HG02884 (cell line): ENCODE data around the gene MAD1L1.

Source experiments
- ATAC-seq: cut with Tn5 transposase; IDR thresholded peaks from one replicate; pipeline ENCODE4 v1.9.1; 2021; ENCODE audit warnings: mild to moderate bottlenecking, moderate library complexity; ENCODE audit not compliant: unreplicated experiment

MAD1L1 gene

DNA sequence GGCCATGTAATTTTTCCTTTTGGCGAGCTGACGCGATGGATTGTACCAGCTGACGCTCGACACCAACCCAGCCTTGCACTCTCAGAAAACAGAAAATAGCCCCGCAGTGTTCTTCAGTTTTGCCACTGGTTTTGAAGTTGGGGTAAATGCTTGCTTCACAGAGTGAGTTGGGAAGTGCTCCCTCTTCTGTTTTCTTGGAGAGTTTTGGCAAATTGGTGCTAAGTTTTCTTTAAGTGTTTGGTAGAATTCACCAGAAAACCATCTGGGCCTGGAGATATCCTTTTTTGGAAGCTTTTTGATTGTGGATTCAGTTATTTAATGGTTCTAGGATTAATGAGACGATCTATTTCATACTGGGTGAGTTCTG lies 309.9 kb downstream of the MAD1L1 start:
- ATAC-seq: no peak

- no peak for ATAC-seq
Measured at GRCh38 chr7:1922071-1922869, 310.5 kb downstream of the MAD1L1 start.

DNA sequence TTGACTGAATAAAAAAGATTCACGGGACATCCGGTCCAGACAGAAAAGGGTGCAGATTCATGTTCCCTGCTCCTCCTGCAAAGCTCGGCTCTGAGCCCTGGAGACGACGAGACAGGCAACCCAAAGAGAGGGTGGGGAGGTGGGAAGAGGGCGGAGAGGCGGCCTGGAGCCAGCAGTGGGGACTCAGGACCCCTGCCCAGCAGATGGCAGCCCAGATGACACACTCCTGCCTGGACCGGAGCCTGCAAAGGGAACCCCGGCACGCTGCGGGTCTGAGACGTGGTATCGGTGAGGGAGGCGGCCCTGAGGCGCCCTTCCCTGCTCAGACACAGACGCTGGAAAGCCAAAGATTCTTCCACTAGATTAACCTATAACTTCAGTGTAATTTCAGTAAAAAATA lies 311.9 kb downstream of the MAD1L1 start:
- ATAC-seq: no peak

GRCh38 chr7:1920266-1920681 lies 312.5 kb downstream of the MAD1L1 start:
- peak; percentile 49 for ATAC-seq

DNA sequence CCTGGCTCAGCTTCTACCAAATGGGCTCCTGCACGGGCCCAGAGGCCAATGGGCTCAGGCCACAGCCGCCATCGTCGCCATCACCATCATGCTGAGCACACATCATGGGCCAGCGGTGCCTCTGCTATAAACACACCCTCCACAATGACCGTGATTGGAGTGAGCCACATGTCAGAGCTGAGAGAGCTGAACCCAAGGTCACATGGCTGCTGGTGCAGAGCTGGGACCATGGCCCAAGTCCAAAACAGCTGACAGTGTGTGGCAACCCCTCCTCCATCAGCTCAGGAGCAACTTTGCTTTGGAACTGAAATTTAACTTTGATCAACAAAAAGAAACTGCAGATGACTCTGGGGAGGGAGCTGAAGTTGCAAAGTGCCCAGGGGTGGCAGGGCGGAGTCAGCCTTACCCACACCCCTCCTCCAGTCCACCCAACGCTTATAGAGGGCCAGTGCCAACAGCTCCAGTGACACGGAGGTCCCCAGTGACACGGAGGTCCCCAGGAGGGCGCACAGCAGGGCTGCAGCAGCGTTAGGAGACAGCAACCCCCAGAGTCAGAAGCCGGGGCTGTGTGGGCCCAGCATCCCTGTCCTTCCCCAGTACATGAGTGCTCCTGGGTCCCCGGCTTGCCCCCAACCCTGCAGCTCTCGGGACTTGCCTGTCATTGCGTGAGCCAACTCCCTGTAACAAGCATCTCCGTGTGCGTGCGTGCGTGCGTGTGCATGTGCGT lies 313.0 kb downstream of the MAD1L1 start:
- no peak for ATAC-seq

DNA sequence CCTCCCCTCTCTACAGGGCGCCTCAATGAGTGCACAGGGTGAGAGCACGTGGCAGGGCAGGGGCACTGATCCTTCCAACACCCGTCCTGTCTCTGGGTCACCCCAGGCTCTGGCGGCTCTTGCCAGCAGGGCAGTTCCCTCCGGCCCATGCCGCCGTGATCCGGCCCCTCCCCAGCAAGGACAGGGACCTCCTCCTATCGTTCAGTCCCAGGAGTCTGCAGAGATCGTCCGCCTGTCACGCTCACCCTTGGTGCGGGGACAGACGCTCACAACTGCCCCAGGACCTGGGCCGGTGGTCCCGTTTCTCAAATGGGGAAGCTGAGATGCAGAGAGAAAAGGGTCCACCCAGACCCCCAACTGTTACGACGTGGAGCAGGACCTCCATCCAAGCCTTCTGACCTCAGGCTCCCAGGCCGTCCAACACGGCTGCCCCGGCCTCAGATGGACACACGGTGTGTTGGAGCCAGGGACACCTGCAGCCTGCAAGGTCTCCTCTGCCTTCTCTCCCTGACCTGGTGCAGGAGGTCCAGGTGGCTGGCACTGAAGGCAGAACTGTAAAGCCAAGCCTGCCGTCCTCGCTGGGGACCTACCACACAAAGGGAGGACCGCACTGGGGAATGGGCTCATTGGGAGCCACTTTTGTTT lies 313.7 kb downstream of the MAD1L1 start:
- no peak for ATAC-seq

- ATAC-seq: no peak
Measured at GRCh38 chr7:1918063-1918645, 314.6 kb downstream of the MAD1L1 start.

GRCh38 chr7:1917221-1918062 lies 315.3 kb downstream of the MAD1L1 start:
- ATAC-seq: no peak

DNA sequence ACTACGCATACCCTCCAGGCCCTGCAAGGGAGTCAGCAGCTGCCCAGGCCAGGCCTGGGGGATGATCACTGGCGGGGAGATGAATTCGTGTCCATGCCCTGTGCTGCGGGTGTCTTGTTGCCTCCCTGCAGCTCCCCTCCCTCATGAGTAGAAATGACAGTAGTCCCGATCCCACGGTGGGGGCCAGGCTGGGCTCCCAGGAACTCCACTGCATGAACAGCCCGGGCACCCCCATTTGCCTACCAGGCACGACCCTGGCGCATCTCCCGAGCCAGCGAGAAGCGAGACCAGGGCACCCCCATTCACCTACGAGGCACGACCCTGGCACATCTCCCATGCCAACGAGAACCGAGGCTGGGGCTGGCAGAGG lies 316.2 kb downstream of the MAD1L1 start:
- no peak for ATAC-seq

- ATAC-seq: no peak
Measured at GRCh38 chr7:1915956-1916600, 316.7 kb downstream of the MAD1L1 start.

GRCh38 chr7:1915326-1915725 lies 317.4 kb downstream of the MAD1L1 start:
- ATAC-seq: no peak

DNA sequence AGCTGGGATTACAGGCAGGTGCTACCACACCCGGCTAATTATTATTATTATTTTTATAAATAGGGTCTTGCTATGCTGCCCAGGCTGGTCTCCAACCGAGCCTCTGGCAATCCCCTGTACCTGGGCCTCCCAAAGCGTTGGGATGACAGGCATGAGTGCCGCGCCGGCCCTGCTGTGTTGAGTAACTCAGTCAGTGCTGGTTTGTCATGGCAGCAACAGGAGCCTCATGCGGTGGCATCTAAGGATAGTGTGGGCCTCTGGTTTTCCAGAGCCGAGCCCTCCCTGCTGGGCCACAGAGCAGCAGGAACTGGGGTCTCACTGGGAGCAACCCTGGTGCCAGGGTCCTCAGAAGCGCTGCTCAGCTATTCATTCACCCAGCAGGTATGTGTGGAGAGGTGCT lies 318.0 kb downstream of the MAD1L1 start:
- ATAC-seq: no peak

- no peak for ATAC-seq
Measured at GRCh38 chr7:1914321-1914720, 318.4 kb downstream of the MAD1L1 start.

DNA sequence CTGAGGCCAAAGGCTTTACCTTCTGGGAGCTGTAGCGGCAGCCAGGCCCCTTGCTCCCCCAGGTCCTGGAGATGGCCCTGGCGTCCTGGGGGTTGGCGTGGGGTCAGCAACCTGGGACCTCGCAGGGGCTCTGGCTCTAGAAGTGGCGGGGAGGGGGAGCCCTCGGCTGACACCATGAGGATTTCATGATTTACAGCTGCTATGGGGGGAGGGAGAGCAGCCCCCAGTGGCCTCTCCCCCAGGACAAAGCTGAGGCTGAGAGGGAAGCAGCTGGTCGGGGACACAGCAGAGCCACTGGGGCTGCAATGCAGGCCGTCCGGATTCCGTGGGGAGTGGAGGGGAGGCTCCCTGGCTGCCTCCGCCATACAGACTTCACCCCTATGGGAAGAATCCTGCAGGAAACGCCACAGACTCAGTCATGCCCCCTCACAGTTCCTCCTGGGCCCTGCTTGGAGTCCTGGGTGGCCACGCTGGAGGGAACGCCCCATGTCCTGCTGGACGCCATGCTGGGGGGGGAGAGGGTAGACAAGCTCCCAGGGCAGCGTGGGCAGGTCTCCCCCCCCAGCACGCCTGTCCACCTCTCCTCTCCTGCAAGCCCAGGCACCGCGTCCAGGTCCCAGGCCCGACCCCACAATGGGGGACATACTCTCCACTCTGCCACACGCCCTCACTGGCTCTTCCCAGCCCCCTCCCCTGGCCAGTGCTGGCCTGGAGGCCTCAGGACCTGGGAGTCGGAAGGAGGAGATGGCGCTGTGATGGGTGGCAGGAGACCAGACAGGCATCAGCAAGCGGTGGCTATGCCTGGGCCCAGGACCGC lies 319.1 kb downstream of the MAD1L1 start:
- no peak for ATAC-seq

- ATAC-seq: no peak
Measured at GRCh38 chr7:1912593-1913465, 319.9 kb downstream of the MAD1L1 start.

GRCh38 chr7:1911571-1911970 lies 321.2 kb downstream of the MAD1L1 start:
- no peak for ATAC-seq

DNA sequence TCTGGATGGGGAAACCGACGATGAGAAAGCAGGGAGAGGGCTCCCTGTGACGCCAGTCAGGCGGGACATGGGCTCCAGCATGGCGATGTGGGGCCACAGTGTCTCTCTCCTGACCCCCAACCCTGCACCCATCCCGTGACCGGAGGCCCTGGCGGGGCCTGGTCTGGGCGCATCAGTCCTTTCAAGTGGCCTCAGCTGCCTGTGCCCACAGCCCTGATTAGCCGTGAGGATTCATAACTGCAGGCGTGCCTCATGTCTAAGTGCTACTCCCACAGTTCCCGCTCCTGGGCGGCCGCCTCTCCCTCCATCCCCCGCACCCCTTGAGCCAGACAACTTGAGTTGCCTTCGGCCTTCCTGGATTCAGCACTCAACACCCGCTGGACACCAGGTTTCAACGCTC lies 321.9 kb downstream of the MAD1L1 start:
- ATAC-seq: no peak

DNA sequence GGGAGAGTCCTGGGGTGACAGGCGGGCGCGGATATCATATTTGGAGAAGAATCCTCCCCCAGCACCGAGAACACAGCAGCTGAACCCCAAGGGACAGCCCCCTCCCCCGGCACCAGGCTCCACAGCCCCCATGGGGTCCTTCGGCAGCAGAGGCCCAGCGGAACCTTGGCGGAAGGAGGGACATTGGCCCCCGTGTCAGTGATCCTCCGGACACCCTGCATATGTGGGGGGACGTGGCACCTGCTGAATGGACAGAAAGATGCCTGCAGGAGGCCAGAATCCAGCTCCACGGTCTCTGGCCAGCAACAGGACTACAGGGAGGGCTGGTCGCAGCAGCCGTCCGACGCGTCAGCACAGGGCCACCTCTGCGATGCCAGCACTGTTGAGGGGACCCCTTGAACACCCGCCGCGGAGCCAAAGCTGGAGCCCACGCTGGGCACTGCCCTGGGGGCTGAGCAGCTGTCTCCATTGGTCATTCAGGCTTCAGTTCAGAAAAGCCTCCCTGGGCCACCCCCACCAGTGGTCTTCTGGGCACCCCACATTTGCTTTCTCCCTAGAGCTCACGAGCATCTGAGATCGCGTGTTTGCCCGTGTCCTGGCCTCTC lies 322.6 kb downstream of the MAD1L1 start:
- no peak for ATAC-seq
